Stimulated activated CD4-positive, alpha-beta T cell treated with anti-CD3 and anti-CD28 coated beads, Interleukin-1b, Interleukin-23, amount 100 ng/mL, for 4 hours (primary cell): ENCODE measurements around the gene SRSF1.
A peak's percentile ranks its signal among the peaks of the same experiment; 100 is the strongest.
"Not testable (repeated sequence)": the region's sequence is repeated elsewhere in the genome, so short reads cannot be mapped to it uniquely, and the experiment has no call there.

Source experiments
- DNase-seq, 2 donors: peaks; one replicate each; pipeline ENCODE4 v3.0.0-alpha.2; 2020; ENCODE audit warnings: low read depth in 2 of 2

Gene SRSF1

DNA sequence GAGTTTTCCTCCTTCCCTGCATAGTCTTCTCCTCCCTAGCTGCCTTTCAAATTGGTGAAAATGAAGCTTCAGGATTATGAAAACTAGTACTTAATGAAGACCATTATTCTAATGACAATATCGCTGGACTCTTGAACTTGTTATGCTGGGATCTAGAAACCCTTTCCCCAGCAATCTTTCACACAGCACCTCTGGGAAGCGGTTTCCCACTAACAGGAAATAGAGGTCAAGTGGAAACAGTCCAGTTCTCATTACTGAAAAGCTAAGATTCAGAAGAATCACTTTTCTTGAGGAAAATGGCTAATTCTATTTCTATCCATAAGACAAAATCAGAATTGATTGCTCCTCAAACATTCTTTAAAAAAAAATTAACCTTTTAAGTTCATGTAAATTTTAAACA is 17.0 kb downstream of the SRSF1 start:
- DNase-seq: no peak

DNA sequence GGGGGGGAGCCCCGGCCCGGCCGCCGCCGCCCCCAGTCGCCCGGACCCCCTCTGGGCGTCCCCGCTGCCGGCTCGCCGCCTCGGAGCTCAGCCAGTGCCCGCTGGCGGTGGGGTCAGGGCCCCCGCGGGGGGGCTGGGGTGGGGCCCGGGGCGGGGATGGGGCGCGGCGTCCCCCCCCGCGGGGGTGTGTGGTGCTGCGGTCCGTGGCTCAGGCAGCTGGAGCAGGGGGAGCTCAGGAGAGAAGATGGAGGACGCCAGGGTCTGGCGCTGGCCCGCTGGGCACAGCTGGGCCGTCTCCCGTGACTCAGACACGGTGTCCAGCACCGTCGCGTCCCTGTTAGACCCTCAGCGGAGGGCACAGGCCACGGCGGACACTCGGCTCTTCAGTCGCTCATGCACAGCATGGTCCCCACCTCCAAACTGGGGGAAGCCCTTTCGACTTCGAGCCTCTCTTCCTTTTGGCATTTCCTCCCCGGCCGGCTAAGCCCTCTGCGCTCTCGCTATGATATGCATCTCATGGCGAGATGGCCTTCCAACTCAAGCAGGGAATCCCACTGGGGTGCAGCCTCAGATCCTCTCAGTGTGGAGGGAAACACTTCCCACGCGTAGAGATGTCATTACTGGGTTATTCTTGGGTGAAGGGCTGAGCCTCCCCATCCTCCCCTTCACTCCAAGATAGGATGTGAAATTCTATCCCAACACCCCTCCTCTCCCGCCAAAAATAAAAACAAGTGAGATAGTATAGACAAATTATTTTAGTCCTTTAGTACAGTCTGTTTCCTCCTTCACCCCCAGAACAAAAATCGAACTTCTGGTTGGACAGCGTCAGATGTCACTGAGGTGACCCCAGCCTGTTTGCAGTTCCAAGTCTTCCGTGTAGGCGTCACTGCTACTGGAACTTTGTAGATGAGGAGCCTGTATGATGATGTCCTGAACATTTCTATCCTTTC is 18.5 kb downstream of the SRSF1 start:
- DNase-seq: peak in 1 of 2 donors; percentile 45

DNA sequence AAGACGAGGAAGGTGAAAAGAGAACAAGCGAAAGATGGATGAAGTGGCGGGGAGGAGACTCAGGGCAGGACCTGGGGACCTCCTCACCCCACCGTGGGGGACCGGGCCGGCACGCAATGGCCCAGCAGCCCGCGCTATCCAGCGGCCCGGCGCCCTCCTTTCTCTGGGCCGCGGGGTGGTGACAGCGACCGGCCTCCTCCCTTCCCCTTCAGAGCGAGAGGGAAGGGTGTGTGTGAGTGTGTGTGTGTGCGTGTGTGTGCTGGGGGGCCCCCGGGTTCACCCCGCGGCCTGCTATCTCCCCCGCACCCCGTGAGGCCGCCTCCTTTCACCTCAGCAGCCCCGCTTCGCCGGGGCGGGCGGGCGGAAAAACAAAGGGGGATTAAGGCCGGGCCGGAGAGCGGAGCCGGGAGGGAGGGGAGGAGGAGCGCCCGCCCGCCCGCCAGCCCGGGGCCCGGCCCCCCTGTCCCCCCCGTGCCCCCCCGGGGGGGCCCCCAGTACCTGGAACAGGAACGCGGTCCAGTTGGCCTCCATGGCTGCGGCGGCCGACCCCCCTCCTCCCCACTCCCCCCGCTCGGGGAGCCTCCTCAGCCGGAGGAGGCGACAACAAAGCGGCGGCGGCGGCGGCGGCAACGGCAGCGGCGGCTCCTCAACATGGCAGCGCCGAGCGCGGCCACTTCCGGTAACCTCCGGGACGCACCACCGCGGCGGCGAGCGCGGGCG is 19.3 kb downstream of the SRSF1 start, which contains the start of gene VEZF1:
VEZF1 (minus strand) TSS at position 674 of the 720 bp plus-strand sequence; CDS start at position 531, 143 bp downstream.
- peak; percentile 68 to 74 for DNase-seq

DNA sequence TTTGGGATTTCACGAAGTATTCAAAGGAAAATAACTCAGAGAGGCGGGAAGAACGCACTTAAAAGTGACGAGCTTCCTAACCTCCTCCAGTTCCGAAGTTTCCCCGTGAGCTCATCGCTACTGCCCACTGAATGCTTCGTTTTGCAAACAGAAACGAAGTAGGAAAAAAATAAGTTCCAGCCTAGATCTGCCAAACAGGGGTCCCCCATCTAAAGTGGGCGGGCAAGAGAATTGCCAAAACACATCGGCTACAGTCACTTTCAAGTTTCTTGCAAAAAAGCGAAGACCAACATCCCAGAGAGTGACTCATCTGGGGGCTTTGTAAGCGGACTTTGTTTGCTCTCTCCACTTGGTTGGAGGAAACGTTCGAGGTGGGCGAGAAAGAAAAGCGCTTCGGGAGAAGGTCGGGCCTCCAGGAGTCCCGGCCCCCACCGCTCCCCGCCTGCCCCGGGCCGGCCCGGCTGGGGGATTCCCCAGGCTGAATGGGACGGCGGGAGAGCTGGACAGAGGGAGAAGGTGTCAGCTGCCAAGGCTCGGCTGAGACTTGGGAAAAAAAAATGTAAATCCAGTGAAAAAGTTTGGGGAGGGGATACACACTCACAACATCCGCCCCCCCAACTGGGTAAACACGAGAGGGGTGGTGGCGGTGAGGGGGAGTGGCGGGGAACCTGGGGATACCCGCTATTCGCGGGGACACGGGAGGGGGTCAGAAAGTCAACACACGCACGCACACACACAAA is 20.0 kb downstream of the SRSF1 start:
- DNase-seq: no peak

DNA sequence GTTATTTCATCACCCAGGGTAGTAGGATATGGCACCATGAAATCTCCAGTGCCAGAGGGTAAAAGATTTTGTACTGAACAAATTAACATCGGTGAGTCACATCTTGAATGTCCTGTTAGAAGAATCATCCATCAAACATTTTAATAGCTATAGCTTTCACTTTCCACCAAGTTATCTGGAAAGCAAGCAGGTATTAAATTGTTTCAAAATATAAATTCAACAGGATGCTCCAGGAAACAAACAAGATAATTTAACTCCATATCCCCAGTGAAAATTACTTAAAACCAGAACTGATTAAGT is 21.4 kb downstream of the SRSF1 start:
- DNase-seq: no peak

DNA sequence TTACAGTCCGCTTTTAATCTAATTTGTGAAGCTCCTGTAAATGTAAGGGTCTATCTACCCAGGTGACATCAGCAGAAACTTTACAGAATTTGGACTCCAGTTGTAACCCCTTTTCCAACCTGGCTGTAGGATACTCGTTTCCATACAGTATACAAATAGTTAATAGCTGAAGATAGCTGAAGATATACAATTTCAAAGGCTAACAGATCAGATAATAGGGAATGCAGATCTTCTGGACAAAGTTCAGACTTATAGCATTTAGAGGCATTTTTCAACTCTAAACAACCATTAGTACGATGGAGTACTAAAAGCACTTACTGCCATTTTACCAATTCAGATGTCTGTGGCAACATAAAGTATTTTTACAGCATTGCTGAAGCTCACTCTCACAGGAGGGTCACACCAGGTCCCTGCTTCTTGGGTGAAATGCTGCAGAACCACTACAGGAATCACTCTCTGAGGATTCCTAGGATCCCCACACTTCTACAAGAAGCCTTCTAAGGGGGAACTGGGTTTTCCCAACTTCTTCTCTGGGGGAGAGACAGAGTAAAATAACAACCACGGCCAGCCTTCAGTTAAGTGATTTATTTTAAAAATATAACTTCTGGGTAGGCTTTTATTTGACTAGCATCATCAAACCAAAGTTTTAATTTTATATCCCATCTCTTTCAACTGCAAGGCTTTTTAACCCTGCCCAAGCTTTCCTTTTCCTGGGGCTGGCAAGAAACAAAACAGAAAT is 21.9 kb downstream of the SRSF1 start:
- DNase-seq: no peak

DNA sequence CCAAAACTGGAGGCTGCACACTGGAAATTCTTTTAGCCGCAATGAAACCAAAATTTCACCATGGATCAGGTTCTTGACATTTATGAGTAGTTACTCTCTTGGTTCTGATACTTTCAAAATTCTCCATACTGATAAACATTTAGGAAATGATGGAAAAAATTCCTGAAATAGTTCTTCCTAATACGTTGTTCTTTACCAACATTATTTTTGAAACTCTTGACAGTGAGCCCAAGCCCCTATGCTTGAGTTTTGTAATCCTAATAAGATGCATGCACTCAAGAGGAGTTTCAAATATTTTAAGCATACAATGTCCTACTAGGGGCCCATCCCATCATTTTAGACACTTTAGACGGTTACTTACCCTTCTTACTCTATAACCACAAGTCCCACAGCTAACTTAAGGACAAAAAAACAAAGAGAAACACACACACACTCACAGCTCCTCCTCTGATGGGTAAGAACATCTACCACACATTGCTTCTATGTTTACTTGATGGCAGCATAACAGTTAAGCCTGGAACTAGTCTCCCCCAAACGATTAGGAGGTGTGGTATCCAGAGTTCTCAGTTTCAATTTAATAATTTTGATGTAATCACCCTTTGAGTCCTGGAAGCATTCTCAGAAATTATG is 22.7 kb downstream of the SRSF1 start:
- no peak for DNase-seq

DNA sequence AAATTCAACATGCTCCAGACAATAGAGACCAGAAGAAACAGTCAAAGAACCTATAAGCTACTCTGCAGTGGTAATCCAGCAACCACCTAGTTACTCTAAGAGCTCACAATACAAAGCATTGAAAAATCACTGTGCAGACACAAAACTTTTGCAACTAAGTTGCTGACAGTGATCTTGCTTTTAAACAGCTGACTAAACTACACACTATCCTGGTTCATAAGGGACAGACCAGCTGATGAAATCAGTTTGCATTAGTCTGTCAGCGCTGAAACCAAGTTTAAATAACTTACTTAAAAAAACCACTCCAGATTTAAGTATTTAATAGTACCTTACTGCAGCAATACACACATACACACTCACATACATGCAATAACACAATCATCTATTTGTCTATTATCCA is 23.6 kb downstream of the SRSF1 start:
- DNase-seq: no peak

DNA sequence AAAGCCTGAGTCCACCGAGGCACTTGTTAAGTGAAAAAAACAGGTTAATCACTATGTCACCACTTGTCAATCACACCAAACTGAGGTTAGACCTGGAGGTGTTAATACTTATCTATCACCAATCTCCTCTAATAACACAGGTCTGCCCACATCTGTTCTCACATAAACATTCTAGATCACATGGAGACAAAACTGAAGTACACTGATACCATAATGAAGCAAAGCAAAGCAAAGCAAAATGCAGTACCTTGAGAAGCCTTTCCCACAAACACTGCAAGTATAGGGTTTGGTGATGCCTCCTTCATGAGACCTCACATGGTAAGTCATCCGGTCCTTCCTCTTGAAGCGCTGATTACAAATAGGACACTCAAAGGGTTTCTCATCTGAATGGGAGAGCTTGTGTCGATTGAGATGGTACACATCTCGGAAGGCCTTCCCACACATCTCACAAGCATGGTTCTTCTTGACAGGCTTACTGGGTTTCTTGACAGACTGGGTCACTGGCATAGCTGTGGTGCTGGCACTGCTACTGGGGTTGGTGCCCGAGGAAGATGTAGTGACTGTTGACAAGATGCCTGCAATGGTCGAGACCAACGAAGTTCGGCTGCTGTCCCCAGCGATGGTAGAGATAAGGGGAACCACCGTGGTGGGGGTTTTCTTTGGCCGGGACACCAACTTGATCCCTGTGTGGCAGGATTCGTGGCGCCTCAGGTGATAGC is 24.4 kb downstream of the SRSF1 start:
- DNase-seq: no peak

DNA sequence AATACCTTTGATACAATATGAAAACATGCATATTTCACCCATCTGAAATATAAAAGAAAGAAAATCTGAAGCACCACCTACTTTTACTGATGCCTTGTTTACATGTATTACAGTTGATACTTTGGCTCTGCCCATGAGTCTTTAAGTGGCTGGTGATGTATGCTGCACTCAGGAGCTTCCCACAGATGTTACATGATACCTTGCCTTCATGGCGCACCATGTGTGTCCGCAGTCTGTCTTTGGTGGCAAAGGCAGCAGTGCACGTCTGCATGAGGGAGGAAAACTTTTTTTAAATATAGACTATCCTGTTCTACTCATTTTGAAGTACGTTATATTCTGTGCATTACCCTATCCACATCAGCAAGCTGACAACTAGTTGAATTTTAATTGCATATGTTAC is 26.5 kb downstream of the SRSF1 start:
- no peak for DNase-seq

DNA sequence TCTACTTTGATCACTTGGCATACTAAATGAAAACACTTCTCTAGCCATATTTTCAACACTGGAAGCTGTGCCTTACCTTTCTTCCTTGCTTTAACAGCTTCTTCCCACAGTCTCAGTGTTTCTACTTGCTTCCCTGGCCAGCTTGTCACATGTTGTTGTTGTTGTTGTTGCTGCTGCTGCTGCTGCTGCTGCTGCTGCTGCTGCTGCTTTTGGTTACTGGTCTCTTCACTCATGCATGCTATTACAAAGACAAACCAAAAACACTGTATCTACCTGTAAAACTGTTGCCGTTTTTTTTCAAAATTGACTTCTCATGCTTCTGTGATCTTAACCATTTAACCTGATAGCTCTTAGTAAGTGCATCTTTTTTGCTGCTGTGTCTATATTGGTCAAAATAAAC is 28.0 kb downstream of the SRSF1 start:
- DNase-seq: no peak

DNA sequence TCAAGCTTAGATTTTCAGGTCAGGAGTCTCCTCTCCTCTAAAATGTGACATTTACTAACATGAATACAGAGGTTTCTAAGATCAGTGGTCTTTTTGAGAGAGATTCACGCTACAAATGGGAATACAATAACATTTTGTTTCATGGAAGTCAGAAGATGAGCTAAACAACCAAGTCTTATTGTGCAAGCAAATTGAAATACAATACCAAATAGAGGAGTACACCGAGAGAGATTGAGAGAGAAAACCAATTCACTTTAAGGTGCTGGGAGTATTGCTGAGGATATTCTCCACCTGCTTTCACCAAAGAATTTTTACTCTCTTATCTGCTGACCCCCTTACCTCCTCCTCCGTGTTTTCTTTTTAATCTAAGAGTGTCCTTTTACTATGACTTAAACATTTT is 30.5 kb downstream of the SRSF1 start:
- no peak for DNase-seq

DNA sequence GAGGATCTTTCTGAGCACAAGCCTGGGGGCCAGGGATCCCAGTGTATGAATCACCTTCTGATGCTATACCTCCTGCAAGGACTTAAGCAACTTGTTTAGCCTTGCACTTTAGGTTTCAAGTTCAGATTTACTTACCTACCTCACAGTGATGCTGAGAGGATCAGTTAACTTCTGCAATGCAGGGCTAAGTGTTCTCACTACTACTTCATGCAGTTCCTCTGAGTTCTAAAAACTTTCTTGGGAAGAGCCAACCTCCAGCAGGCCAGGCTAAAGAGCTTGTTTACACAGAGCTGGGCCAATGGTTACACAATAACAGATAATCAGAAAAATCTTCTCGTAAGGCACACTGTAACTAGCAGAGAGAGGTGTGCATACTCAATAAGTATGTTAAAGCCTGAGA is 32.0 kb downstream of the SRSF1 start:
- DNase-seq: no peak

DNA sequence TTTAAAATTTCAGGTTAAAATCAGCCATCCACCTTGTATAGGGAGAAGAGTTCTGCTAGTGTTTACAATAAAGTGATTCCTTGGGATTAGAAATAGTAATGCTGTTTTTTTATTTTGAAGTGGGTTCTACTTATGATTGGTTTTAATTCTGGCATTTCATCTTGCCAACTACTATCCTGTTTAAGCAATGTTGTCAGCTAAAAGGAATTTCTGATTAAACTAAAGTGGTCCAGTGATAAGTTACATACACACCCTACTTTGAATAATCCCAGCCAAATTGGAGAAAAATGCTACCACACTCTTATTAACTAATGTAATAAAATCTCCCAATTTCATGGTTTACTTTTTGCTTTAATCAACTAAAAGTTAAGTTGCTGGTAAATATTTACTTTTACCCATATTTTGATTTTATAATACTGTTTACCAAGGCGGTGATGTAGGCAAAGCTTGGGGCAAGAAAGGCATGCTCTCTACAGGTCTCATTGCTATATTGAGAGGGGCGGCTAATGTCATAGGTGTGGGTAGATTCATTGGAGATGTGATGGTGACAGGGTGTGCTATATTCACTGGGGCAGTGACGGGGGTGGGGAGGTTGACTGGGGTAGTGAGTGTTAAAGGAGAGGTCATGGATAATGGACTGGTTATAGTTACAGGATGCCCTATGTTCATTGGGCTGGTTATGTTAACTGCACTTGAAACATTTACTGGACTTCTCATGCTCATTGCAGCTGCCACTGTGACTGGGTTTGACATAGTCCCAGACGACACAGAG is 32.8 kb downstream of the SRSF1 start:
- DNase-seq: not testable (repeated sequence)

DNA sequence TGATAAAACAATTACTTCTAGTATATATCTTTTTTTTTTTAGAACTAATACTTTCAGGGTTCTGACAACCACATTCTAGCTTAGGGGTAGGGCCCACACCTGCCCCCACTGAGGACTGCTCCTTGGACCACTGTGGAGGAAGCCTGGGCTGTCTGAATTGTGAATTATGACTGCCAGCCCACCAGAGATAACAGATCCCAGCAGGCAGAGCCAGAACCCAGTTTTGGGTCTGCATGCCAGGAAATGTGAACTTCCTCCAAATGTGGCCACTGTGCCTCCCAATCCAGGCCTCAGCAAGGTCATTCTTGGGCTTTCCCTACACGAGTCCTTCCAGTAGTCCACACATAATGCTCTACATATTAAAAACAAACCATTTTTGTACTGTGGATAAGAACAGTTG is 34.9 kb downstream of the SRSF1 start:
- DNase-seq: no peak

DNA sequence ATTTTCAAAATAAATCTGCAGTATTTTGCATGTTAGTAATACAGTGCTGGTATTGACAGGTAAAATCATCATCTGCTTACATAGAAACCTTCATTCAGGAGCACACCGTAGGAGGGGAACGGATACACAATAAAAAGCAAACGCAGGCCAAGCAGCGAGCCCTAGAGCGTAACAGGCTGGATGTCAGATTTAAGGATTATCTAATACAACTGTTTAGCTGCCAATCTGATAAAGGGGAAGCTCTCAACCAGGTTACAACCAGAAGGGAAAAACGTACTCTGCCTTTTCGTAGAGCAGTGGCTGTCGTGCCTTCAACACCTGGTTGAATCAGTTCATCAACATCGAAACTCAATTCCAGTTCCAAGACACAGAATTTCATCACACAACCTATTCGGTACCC is 35.5 kb downstream of the SRSF1 start:
- no peak for DNase-seq

DNA sequence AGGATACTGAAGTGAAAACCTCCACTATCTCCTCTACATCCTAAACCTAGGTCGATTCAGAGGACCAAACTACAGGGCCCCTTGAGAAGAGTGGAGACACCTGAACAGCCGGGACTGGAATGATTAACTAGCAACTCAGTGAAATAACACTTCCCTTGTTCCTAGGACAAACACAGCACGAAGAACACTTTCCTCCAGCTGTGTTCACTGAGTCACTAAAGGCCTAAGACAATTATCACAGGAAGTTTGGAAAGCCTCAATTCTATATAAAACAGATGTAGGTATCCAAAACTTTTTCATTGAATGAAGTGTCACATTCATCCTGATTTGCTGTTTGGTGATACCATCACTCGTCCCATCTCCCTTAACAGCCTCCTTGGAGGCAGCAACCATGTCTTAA is 36.3 kb downstream of the SRSF1 start:
- DNase-seq: no peak

DNA sequence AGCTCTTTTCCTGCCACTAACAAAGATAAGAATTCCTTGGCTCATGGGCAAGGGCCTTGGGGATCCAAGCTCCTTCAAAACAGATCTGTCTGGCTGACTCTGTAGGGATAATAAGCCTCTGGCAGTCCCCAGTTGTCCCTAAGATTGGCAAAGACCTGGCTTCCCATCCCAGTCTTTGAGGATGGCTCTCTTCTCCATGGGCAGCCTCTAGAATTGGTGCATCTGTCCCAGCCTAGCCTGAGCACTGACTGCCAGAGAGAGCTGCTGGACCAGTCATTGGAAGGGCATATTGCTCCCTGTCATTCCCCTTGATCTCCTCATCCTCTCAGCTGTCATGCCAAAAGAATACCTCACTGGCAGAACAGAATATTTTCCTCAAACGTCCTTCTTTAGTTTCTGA is 38.6 kb downstream of the SRSF1 start:
- DNase-seq: no peak

DNA sequence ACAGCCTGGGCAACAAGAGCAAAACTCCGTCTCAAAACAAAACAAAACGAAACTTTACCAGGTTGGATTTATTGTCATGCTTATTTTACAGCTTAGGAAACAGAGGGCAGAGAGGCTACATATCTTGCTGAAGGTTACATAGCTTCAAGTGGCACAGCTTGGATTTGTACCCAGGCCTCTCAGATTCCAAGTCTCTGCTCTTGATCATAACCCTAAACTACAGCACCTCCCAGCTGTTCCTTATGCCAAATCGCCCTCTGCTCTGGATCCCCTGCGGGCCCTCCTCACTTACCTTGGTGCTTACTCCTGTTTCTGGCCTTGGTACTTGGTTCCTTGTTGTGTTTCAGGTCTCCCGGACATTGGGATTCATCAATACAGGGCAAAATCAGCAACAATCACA is 40.2 kb downstream of the SRSF1 start:
- no peak for DNase-seq

DNA sequence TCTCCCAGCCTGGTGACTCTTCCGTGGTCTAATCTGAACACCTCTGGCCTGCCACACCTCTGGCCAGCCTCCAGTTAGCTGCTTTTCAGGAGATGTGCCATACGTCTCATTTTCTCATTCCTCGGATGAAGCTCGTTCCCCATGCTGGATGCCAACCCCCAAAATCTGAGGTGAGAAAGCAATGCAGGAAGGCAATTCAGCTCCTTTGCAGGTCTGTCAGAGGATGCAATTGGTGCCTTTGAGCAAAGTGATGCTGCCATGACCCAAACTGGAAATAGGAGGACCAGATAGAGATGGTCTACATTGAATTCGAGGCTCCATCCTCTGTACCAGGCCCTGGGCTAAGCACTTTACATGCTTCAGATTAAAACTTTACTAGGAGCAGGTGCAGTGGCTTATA is 40.8 kb downstream of the SRSF1 start:
- no peak for DNase-seq
